Karpas-422 (cell line): Measurements from ENCODE around the gene SCFD1. TPM values are rescaled to one million over a fixed set of nuclear protein-coding genes. Genes with fewer than 3 reads are reported as not detected.

Experiments
- DNase-seq: peaks from one replicate; pipeline ENCODE4 v3.0.0-alpha.2; 2015
- H2AFZ ChIP-seq: fragments of 200-600 bp; sonication (generic); 2 replicates; pipeline ENCODE4 v1.6.1; 2014; ENCODE audit warnings: antibody characterized with exemption, low read length, mixed read lengths
- H3K27ac ChIP-seq: fragments of 200-600 bp; sonication (generic); 2 replicates; pipeline ENCODE4 v1.5.1; 2014; ENCODE audit warnings: mild to moderate bottlenecking, low read length, moderate library complexity
- H3K27me3 ChIP-seq: fragments of 200-600 bp; sonication (generic); 2 replicates; pipeline ENCODE4 v1.6.1; 2014; ENCODE audit warnings: low read length, mixed read lengths
- H3K36me3 ChIP-seq: fragments of 200-600 bp; sonication (generic); 2 replicates; pipeline ENCODE4 v1.6.1; 2014; ENCODE audit warnings: low read length, mixed read lengths; ENCODE audit not compliant: insufficient read depth
- H3K4me1 ChIP-seq: fragments of 200-600 bp; sonication (generic); 2 replicates; pipeline ENCODE4 v1.6.1; 2014; ENCODE audit warnings: mild to moderate bottlenecking, low read length, mixed read lengths
- H3K4me2 ChIP-seq: fragments of 200-600 bp; sonication (generic); 2 replicates; pipeline ENCODE4 v1.6.1; 2014; ENCODE audit warnings: low read length, low read depth, mild to moderate bottlenecking; ENCODE audit not compliant: poor library complexity, severe bottlenecking
- H3K4me3 ChIP-seq: fragments of 200-600 bp; sonication (generic); 2 replicates; pipeline ENCODE4 v1.5.1; 2014; ENCODE audit warnings: mild to moderate bottlenecking, antibody characterized with exemption, low read length, mixed read lengths
- H3K79me2 ChIP-seq: fragments of 200-600 bp; sonication (generic); 2 replicates; pipeline ENCODE4 v1.6.1; 2014; ENCODE audit warnings: mild to moderate bottlenecking, low read length, mixed read lengths
- H3K9ac ChIP-seq: fragments of 200-600 bp; sonication (generic); 2 replicates; pipeline ENCODE4 v1.6.0; 2014; ENCODE audit warnings: low read length
- H3K9me2 ChIP-seq: fragments of 200-600 bp; sonication (generic), shearing (Covaris generic); replicated peaks from 2 replicates; pipeline ENCODE4 v1.6.0; 2014; ENCODE audit warnings: mild to moderate bottlenecking, low read length, moderate library complexity; ENCODE audit not compliant: insufficient read depth
- H3K9me3 ChIP-seq: fragments of 300-700, 200-600 bp; sonication (generic); 2 replicates; pipeline ENCODE4 v1.6.1; 2014; ENCODE audit warnings: low read length, mixed read lengths
- H4K20me1 ChIP-seq: fragments of 200-600 bp; sonication (generic); 2 replicates; pipeline ENCODE4 v1.6.1; 2014; ENCODE audit warnings: mild to moderate bottlenecking, antibody characterized with exemption, low read length, low read depth; ENCODE audit not compliant: insufficient read depth
- total RNA-seq: library from RNA; depleted of rRNA; stranded (reverse); fragments of >200 nt; shearing (Covaris generic); gene quantifications from 2 replicates; pipeline ENCODE4 v1.2.3, GENCODE V29; 2014; ENCODE audit warnings: low replicate concordance

SCFD1 gene
- total RNA-seq, 1 experiment from 2014 or later, result 214 TPM

DNA sequence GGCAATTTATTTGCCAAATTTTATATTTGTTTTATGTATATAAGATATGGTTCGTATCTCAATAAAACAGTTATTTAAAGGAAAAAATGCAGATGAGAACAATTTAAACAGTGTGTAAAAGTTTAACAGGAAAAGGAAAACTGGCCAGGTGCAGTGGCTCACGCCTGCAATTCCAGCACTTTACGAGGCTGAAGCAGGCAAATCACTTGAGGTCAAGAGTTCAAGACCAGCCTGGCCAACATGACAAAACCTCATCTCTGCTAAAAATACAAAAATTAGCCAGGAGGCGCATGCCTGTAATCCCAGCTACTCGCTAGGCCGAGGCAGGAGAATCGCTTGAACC, 40.9 kb upstream of the SCFD1 start:
- H3K9me2 ChIP-seq, result no peaks in the 10 kb centered on the region
- DNase-seq, result no peak
- peaks cover 100% of the 10 kb centered on the region for H3K79me2 ChIP-seq
- no peak overlapping the region for H3K27ac ChIP-seq
- H3K4me3 ChIP-seq, result no peak overlapping the region
- H3K4me1 ChIP-seq, result no peaks in the 10 kb centered on the region
- H3K9me3 ChIP-seq, result peaks cover 3% of the 10 kb centered on the region; the same call in 1 of the 2 replicates
- H3K27me3 ChIP-seq, result no peaks in the 10 kb centered on the region
- H4K20me1 ChIP-seq, result no peaks in the 10 kb centered on the region
- peaks cover 80% of the 10 kb centered on the region for H3K36me3 ChIP-seq
- H3K4me2 ChIP-seq, result no peak overlapping the region
- no peak overlapping the region for H2AFZ ChIP-seq
- no peak overlapping the region for H3K9ac ChIP-seq

DNA sequence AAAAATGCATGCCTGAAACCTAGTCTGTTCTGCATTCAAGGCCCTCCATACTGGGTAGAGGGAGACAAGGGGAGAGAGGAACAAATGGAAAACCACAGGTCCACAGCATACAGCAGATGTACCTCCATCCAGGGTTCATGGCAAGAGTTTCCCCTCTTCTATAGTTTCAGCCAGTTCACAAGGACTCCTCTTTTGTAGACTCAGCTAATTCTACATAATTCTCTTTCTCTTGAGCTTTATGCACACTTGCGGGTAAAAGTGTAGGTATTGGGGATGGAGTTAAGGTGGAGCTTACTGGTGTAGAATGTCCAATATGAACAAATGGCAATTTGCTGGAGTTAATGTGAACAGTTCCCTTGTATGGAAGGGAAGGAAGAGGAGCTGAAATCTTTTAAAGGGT, 39.7 kb upstream of the SCFD1 start:
- Histone ChIP-seq H3K9ac (no peak overlapping the region), H4K20me1 (no peaks in the 10 kb centered on the region), H3K79me2 (peaks cover 99% of the 10 kb centered on the region), H3K27me3 (no peaks in the 10 kb centered on the region), H3K36me3 (peaks cover 85% of the 10 kb centered on the region), H2AFZ (no peak overlapping the region), H3K27ac (no peak overlapping the region), H3K9me2 (no peaks in the 10 kb centered on the region), H3K4me2 (no peak overlapping the region), H3K4me1 (no peaks in the 10 kb centered on the region), H3K9me3 (peaks cover 3% of the 10 kb centered on the region; the same call in 1 of the 2 replicates), H3K4me3 (no peak overlapping the region)
- no peak for DNase-seq

DNA sequence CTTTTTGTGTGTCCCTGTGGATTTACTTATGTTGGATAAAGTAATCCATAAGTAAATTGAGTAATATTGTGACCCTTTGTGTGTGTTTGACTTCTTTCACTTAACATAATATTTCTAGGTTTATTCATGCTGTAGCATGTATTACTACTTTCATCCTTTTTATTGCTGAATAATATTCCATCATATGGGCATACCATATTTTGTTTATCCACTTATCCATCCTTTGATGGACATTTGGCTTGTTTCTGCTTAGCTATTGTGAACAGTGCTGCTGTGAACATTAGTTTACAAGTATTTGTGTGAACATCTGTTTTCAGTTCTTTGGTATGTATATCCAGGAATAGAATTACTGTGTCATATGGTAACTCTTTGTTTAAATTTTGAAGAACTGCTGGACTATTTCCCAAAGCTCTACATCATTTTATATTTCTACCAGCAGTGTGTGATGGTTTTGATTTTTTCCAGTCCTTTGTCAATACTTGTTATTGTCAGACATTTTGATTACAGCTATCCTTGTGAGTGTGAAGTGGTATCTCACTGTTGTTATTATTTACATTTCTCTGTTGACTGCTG, 38.0 kb upstream of the SCFD1 start:
- Histone ChIP-seq H3K79me2 (peaks cover 98% of the 10 kb centered on the region), H3K4me3 (no peak overlapping the region), H3K9me2 (no peaks in the 10 kb centered on the region), H2AFZ (no peak overlapping the region), H3K4me1 (no peaks in the 10 kb centered on the region), H3K27me3 (no peaks in the 10 kb centered on the region), H3K9ac (no peak overlapping the region), H3K9me3 (no peaks in the 10 kb centered on the region; the same call in 1 of the 2 replicates), H3K27ac (no peak overlapping the region), H3K36me3 (peaks cover 87% of the 10 kb centered on the region), H4K20me1 (no peaks in the 10 kb centered on the region), H3K4me2 (no peak overlapping the region)
- DNase-seq, result no peak

GRCh38 chr14:30585204-30585603, 36.9 kb upstream of the SCFD1 start:
- Histone ChIP-seq H3K27ac (no peak overlapping the region), H3K9ac (no peak overlapping the region), H3K4me1 (no peaks in the 10 kb centered on the region), H3K4me2 (no peak overlapping the region), H3K9me2 (no peaks in the 10 kb centered on the region), H3K79me2 (peaks cover 98% of the 10 kb centered on the region), H3K9me3 (no peaks in the 10 kb centered on the region; the same call in 1 of the 2 replicates), H4K20me1 (no peaks in the 10 kb centered on the region), H3K4me3 (no peak overlapping the region), H2AFZ (no peak overlapping the region), H3K36me3 (peaks cover 89% of the 10 kb centered on the region), H3K27me3 (no peaks in the 10 kb centered on the region)
- no peak for DNase-seq

DNA sequence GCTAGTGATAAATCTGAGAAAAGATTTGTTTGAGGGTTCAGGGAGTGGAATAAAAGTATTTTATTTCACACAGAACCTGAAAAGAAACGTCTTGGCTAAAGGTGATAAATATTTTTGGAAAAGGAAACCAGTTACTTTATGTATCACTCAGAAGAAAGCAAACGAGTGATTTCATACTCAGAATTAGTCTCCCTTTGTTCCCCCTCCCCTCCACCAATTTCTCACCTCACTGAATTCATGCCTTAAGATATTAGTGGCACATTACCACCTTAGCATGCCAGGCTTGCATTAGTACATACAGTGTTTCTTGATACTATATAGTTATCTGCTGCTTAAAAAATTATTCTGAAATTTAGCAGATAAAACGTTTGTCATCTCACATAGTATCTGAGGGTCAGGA, 35.0 kb upstream of the SCFD1 start:
- DNase-seq, result no peak
- Histone ChIP-seq H3K27ac (no peak overlapping the region), H3K9me2 (no peaks in the 10 kb centered on the region), H3K27me3 (no peaks in the 10 kb centered on the region), H3K9me3 (no peaks in the 10 kb centered on the region; the same call in 1 of the 2 replicates), H3K36me3 (peaks cover 90% of the 10 kb centered on the region), H3K4me2 (no peak overlapping the region), H2AFZ (no peak overlapping the region), H3K9ac (no peak overlapping the region), H3K4me1 (no peaks in the 10 kb centered on the region), H3K4me3 (no peak overlapping the region), H3K79me2 (peaks cover 98% of the 10 kb centered on the region), H4K20me1 (no peaks in the 10 kb centered on the region)

DNA sequence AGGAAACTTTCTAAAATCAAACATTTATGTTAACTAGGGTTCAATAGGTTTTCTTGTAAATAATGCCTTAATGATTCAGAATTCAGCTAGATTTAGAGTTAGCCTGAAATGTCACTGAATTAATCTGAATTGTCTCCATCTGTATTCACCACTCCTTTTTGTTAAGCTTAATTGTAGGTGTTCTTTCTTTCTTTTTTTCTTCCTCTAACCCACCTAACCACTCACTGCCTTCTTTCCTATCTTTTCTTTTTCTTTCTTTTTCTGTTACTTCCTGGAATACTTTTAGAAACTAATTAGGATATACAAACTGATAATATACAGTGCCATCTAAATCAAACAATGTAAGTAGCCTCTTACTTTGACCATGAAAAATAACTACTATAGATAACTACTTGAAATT, 33.2 kb upstream of the SCFD1 start:
- H3K9ac ChIP-seq, result no peak overlapping the region
- DNase-seq, result no peak
- no peak overlapping the region for H2AFZ ChIP-seq
- peaks cover 88% of the 10 kb centered on the region for H3K36me3 ChIP-seq
- no peaks in the 10 kb centered on the region; the same call in 1 of the 2 replicates for H3K9me3 ChIP-seq
- no peaks in the 10 kb centered on the region for H3K27me3 ChIP-seq
- no peak overlapping the region for H3K4me3 ChIP-seq
- H3K27ac ChIP-seq, result no peak overlapping the region
- H3K9me2 ChIP-seq, result no peaks in the 10 kb centered on the region
- no peaks in the 10 kb centered on the region for H3K4me1 ChIP-seq
- no peak overlapping the region for H3K4me2 ChIP-seq
- H4K20me1 ChIP-seq, result no peaks in the 10 kb centered on the region
- peaks cover 96% of the 10 kb centered on the region for H3K79me2 ChIP-seq

DNA sequence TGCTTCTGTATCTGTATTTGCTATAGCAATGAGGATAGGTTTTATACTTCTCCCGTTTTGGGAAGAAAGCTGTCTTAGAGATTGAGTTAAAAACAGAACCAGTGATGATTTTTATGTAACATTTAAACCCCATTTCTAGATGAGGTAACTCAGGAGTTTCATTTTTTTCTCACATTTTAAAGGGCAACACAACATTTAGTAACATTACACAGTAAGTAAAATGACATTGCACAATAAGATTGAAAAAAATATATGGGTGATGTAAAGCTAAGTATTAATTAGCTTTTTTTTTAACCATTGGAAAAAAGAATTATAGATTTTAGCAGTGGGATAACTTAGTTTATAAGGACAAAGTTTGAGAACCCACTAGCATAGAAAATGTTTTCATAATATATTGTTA, 25.2 kb upstream of the SCFD1 start:
- no peak overlapping the region for H3K27ac ChIP-seq
- peaks cover 80% of the 10 kb centered on the region for H3K79me2 ChIP-seq
- H3K36me3 ChIP-seq, result peaks cover 74% of the 10 kb centered on the region

DNA sequence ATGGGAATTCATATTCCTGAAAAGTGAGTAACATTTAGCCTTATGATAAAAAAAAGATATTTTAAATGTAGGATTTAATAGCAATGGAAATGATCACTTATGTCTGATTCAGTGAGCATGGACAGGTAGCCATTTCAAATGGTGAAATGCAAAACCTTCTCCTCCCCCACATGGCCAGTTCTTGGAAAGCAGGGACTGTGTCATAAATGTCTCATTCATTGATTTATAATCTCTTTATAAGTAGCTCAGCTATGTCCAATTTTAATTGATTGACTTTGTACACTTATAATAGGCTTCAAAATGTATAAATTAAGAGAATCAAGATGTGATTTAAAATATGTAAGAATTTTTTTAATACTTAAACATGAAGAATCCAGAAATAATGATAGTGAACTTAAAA, 24.6 kb upstream of the SCFD1 start:
- Histone ChIP-seq H3K9me3 (no peaks in the 10 kb centered on the region), H3K27me3 (no peaks in the 10 kb centered on the region), H3K27ac (no peak overlapping the region), H3K4me2 (no peak overlapping the region), H3K9me2 (no peaks in the 10 kb centered on the region), H4K20me1 (no peaks in the 10 kb centered on the region), H3K79me2 (peaks cover 75% of the 10 kb centered on the region), H3K36me3 (peaks cover 72% of the 10 kb centered on the region), H3K9ac (no peak overlapping the region), H3K4me3 (no peak overlapping the region), H2AFZ (no peak overlapping the region), H3K4me1 (no peaks in the 10 kb centered on the region)
- no peak for DNase-seq

More for the DNA sequence above, 25.2 kb upstream of the SCFD1 start:
- Histone ChIP-seq H3K4me2 (no peak overlapping the region), H3K4me3 (no peak overlapping the region), H4K20me1 (no peaks in the 10 kb centered on the region), H3K9ac (no peak overlapping the region), H3K9me3 (no peaks in the 10 kb centered on the region), H3K9me2 (no peaks in the 10 kb centered on the region), H3K4me1 (no peaks in the 10 kb centered on the region), H2AFZ (no peak overlapping the region), H3K27me3 (no peaks in the 10 kb centered on the region)
- no peak for DNase-seq
